ENCODE measurements around the gene DNMT1.

DNMT1 gene

GRCh38 chr19:10112895-10113591 lies 81.7 kb downstream of the DNMT1 start:
- DNase-seq = peak; percentile 68

DNA sequence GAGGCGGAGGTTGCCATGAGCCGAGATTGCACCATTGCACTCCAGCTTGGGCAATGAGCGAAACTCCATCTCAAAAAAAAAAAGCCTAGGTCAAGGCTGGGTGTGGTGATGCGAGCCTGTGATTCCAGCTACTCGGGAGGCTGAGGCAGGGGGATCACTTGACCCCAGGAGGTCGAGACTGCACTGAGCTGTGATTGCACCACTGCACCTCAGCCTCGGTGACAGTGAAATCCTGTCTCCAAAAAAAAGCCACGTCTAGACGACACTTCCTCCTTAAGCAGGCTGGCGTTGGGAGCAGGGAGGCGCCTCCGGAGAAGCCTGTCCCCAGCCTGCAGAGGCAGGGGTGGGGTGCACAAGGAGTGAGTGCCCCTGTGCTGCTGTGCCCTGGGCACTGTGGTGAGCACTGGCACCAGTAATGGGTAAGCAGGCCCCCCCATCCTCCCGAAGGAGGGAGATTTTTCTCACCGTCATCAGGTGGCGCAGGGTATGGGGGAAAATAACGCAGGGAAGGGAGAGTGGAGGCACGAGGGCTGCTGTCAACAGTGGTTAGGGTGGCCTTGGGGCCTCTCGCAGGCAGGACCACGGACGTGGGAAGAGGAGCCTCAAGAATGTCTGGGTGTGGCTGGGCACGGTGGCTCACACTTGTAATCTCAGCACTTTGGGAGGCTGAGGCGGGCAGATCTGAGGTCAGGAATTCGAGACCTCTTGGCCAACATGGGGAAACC lies 82.6 kb downstream of the DNMT1 start:
- DNase-seq = peak; percentile 23

GRCh38 chr19:10111405-10111811 lies 83.3 kb downstream of the DNMT1 start, which contains the start of gene P2RY11:
Gene P2RY11 (plus strand): TSS chr19:10111693. CDS start chr19:10111722, 29 bp downstream.
- DNase-seq = no peak

- no peak for DNase-seq
Measured at GRCh38 chr19:10110972-10111317, 83.8 kb downstream of the DNMT1 start.

DNA sequence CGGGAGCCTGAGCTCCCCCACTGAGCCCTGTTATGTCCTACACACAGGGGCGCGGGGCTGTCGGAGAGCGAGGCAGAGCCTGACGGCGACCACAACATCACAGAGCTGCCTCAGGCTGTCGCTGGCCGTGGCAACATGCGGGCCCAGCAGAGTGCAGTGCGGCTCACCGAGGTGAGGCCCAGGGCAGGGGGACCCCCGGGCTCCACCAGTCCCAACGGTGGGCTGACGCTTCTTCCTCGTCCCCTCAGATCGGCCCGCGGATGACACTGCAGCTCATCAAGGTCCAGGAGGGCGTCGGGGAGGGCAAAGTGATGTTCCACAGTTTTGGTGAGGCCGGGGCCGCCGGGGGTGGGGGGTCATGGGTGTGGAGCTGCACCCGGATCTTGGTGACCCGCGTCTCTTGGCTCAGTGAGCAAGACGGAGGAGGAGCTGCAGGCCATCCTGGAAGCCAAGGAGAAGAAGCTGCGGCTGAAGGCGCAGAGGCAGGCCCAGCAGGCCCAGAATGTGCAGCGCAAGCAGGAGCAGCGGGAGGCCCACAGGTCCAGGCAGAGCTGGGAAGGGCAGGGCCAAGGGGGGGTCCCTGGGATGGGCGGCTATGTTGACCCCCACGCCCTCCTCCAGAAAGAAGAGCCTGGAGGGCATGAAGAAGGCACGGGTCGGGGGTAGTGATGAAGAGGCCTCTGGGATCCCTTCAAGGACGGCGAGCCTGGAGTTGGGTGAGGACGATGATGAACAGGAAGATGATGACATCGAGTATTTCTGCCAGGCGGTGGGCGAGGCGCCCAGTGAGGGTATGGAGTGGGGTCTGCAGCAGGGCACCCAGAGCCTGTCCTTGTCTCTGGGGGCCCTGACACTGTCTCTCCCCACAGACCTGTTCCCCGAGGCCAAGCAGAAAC lies 84.4 kb downstream of the DNMT1 start:
- no peak for DNase-seq

- no peak for DNase-seq
Measured at GRCh38 chr19:10109528-10109927, 85.2 kb downstream of the DNMT1 start.

DNA sequence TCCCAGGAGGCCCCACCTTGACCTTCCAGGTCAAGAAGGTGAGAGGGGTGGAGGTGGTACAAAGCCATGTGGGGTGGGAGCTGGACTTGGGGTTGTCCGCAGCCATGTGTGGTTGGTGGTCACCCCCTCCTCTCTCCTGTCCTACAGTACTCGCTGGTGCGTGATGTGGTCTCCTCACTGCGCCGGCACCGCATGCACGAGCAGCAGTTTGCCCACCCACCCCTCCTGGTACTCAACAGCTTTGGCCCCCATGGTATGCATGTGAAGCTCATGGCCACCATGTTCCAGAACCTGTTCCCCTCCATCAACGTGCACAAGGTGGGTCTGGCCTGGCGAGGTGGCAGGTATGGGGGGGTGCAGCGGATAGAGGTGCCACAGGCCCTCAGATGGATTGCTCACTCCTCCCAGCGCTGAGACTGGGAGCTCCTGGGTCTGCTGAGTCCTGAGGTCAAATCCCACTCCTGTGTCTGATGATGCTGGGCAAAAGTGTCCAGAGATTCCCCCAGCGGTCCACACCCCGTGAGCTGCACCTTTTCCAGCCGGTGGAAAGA lies 86.9 kb downstream of the DNMT1 start:
- DNase-seq = no peak

- no peak for DNase-seq
Measured at GRCh38 chr19:10107254-10107653, 87.5 kb downstream of the DNMT1 start.

DNA sequence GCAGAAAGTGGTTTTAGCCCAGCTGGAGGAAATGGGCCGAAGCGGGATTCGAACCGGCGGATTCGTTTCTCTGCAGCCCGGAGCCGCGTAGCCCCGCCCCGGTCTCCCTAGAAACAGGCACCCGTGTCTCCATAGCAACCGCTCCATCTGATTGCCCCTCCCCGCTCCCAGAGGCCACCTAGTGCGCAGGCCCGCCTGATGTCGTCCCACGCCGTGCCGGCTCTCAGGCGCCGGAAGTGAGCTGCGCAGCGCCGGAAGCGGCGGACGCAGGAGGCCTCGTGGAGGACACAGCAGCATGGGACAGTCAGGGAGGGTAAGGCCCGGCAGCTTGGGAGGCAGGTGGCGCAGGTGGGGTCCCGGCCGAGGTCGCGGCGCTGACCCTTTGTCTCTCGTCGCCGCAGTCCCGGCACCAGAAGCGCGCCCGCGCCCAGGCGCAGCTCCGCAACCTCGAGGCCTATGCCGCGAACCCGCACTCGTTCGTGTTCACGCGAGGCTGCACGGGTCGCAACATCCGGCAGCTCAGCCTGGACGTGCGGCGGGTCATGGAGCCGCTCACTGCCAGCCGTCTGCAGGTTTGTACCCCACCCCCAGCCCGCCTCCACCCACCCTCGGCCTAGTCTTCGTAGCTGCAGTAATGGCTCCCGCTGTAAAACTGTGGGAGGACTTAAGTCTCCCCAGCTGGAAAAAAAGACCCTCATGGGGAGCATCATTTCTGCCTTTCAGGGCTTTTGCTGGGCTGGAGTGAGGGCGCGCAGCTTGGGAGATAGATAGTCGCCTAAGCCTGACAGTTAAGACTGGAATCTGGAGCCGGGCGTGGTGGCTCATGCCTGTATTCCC lies 88.4 kb downstream of the DNMT1 start, which contains the start of gene PPAN:
PPAN (plus strand) TSS at position 263 of the 837 bp plus-strand sequence; CDS start at position 296, 33 bp downstream.
- DNase-seq = peak; percentile 99

DNA sequence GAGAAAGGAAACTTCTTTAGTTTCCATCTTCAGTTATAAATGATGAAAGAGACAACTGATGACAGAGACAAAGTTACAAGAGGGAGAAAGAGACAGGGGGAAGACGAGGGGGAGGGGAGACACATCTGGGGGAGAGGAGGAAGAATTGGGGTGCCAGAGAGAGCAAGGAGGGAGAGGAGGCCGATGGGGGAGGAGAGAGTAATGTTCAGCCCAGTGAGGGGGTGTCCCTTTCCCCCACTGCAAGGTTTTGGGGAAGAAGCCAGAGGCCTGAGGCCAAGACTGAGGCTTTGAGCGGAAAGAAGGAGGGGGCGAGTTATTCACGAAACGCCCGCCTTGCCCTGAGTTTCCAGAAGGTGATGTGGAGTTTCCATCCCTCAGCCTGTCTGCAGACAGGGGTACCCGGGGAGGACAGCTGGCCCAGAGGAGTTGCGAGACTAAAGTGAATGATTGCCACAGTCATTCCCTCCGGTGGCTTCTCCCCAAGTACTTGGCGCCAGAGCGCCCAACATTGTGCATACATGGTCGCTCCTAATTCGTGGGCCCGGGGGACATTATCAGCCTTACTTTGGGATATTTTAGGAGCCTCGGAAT lies 89.1 kb downstream of the DNMT1 start:
- no peak for DNase-seq

DNA sequence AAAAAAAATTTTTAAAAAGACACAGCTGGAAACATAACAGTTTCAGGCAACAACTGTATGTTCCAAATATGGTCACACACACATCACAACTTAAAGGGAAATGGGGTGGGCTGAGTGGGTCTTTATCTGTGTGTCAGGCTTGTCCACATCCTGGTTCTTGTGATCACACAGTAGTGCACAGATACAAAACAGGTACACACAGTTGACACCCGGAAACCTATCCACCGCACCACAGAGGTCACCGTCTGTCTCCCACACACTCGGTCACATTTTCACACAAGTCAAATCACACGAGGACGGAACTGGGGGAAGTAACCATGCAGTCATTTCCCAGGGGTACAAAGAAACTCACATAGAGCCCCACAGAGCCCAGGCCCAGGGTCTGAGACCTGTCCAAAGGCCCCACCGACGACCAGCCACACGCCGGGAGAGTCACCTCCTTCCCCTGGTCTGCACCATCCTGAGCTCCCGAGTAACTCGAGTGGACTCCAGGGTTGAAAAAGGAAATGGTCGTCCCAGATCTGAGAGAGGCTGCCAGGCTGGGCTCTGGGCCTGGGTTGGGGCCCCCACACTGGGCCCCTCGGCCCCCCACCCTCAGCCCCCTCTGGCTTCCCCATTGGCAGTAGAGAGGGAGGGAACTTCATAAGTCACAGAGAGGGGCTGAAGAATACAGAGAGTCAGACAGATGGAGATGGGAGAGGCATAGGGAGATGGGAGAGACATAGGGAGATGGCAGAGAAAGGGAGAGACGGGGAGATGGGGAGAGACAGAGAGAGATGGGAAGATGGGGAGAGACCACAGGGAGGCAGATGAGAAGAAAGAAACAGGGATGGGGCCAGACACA lies 89.9 kb downstream of the DNMT1 start:
- no peak for DNase-seq

DNA sequence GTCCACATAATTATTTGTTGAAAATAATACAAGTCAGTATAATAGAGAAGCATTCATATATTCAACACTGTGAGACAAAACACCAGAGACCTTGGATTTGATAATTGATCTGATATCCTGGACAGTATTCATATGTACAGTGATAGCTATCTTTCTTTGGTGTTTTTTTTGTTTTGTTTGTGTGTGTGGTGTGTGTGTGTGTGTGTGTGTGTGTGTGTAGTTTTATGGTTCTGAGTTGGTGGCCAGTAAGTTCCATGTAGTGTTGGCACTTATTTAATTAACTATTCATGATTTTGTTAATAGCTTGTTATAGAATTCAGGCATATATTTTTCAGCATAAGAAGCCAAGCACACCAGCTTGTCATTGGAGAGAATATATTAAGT lies 90.6 kb downstream of the DNMT1 start:
- no peak for DNase-seq

GRCh38 chr19:10102787-10103236 lies 91.9 kb downstream of the DNMT1 start:
- DNase-seq = no peak

- no peak for DNase-seq
Measured at GRCh38 chr19:10100163-10100785, 94.5 kb downstream of the DNMT1 start.

GRCh38 chr19:10096615-10096963 lies 98.2 kb downstream of the DNMT1 start:
- no peak for DNase-seq

GRCh38 chr19:10095948-10096614 lies 98.7 kb downstream of the DNMT1 start:
- peak; percentile 90 for DNase-seq

DNA sequence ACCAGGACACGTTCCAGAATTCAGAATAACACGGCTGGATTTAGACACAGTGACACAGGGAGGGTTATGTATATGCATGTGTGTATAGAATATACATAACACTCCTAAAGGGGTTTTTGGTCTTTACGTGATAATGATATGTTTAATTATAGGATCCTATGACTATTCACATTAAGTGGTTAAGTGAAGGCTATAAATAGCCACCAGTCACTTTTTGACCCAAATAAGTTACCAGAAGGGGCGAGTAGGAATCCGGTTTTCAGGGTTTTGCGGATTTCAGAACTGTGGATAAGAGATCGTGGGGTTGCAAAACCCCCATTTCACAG lies 99.2 kb downstream of the DNMT1 start:
- DNase-seq = no peak

DNA sequence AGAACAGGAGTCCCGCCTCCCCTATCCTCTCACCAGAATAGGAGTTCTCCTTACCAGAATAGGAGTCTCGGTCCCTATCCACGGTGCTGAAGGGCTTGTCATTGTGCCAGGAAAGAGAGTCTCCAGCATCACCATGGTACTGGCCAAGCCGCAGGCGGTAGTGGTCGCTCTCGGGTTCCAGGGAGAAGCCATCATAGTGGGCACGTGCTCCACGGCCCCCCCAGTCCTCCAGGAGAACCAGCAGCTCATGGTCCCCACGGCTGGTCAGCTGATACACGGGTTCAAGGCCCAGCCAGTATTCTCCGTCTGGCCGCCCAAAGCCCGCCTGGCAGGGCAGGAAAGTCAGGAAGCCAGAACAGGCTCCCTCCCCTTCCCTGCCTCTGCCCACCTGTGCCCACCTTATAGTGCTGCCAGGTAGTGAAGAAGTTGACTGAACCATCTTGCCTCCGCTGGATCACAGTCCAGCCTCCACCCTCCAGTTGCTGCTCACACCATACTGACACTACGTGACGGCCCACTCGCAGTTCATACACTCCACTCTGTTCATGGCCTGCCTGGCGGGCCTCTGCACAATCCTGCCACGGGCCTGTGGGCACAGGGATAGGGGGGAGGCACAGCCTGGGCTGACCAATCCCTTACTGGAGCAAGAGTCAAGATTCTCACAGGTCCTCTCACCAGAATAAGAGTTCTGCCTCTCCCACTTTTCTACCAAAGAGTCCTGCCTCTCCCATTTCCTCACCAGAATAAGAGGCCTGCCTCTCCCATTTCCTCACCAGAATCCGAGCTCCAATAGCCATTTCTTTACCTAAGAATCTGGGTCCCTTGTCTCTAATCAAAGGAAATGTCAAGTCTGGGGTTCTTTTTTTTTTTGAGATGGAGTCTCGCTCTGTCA lies 101.2 kb downstream of the DNMT1 start:
- no peak for DNase-seq

All from NCI-H82 (cell line).